NCI-H226 (cell line): ENCODE data around the gene CDHR5.
"Not testable (repeated sequence)": the region's sequence is repeated elsewhere in the genome, so short reads cannot be mapped to it uniquely, and the experiment has no call there.

ENCODE experiments used
- DNase-seq: peaks from one replicate; pipeline ENCODE4 v3.0.0-alpha.2; 2015

Gene CDHR5

DNA sequence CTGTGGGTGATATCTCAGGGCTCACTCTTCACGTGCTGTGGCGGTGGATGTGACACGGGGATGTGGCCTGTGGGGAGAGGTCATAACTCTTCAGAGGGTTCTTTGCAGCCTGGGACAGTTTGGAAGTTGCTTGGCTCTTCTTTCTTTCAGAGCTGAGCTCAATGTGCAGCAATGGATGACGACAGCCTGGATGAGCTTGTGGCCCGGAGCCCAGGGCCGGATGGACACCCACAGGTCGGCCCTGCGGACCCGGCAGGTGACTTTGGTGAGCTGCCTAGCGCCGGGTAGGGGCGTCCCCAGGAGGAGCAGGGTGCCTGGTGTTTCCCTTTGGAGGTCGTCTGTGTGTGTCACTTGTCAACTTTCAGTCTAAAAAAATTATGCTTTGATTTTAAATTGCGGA, 43.4 kb downstream of the CDHR5 start:
- DNase-seq = no peak

DNA sequence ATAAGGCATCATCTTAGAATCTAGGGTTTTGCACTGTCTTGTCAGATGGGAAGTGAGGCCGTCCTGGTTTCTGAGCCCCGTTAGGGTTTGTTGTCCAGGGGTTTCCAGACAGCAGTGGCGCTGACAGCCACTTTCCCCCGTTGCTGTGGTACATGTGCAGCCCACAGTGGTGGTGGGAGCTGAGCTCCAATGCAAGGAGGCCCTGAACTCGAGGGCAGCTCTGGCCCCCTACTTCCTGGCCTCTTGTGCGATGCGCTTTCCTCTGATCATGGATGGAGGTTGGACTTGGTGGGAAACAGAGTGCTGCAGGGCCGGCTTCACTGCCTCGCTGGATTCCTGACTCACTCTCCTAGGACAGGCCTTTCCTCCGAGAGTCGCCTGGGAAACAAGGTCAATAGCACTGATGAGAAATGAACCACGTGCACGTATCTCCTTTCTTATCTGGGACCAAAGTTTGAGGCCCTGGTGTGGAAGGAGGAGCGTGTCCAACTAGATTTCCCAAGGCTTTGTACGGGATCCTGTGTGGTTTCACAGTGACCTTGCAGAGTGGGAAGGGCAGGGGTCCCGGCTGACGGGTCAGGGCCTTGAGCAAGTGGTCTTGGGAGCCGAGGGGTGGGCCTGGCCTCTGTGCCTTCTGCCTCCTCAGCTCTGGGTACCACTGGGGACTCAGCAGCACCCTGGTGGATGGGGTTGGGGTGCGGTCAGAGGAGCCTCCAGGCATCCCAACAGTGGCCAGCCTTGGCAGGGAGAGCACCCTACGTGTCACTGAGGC, 44.7 kb downstream of the CDHR5 start:
- no peak for DNase-seq

DNA sequence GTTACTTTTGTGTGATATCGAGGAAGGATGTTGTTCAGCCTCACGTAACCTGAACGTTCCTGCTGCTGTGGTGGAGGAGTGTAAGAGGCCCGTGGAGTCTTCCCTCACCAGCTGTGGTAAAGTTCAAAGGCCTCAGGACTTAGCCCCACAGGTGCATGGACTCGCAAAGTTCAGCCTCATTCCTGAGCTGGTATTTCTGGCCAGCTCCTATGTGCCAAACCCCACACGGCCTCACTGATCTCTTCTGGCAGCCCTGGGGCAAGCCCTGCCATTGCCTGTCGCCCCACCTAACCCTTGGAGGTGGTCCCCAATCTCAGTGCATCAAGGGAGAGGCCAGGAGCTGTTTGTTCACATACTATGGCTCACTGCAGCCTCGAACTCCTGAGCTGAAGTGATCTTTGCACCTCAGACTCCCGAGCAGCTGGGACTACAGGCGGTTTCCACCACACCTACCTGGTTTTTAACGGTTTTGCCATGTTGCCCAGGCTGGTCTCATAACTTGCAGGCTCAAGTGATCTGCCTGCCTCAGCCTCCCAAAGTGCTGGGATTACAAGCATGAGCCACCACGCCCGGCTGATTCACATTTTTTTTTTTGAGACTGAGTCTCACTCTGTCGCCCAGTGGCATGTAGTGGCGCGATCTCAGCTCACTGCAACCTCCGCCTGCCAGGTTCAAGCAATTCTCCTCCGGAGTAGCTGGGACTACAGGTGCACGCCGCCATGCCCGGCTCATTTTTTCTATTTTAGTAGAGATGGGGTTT, 46.3 kb downstream of the CDHR5 start:
- no peak for DNase-seq

DNA sequence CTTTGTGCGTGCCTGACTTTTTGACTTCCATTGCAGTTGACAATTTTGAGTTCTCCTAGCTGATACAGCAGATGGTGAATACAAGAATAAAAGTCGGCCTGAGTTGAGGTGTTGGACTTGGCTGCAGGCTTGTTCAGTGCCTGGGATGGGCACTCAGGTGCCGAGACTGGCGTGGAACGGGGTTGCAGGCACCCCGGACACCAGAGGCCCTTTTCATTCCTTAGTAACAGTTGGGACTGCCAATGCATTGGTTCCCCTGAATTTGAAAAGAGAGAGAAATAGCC, 47.2 kb downstream of the CDHR5 start:
- DNase-seq = no peak

DNA sequence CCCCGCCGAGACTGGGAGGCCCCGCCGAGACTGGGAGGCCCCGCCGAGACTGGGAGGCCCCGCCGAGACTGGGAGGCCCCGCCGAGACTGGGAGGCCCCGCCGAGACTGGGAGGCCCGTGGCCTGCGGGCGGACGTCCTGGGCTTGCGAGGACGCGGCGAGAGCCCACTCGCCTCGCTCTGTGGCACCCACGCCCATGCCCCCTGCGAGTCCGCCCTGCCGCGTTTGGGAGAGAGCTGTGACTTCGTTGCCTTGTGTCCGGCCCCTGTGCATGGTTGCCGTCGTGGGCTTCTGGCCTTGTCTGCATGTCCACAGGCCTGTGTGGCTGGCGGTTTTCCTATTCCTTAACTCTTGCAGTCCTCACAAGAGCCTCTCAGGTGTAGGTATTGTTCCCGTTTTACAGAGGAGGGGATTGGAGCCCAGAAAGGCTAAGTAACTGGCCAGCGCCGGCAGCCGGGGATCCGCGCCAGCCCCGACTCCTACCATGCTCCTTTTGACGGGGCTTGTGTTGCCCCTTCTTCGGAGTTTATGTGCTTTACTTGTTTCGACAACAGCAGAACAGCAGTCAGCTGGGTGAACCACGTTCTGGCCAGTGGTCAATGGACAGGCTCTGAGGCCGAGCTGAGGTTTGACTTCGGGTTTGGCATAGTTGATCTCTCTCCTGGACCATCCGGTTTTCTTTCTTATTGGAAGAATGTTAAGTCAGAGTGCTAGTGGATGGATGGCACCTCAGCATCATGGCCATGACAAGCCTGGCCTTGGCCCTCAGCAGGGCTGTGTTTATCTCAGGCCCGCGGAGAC, 47.7 kb downstream of the CDHR5 start:
- no peak for DNase-seq

DNA sequence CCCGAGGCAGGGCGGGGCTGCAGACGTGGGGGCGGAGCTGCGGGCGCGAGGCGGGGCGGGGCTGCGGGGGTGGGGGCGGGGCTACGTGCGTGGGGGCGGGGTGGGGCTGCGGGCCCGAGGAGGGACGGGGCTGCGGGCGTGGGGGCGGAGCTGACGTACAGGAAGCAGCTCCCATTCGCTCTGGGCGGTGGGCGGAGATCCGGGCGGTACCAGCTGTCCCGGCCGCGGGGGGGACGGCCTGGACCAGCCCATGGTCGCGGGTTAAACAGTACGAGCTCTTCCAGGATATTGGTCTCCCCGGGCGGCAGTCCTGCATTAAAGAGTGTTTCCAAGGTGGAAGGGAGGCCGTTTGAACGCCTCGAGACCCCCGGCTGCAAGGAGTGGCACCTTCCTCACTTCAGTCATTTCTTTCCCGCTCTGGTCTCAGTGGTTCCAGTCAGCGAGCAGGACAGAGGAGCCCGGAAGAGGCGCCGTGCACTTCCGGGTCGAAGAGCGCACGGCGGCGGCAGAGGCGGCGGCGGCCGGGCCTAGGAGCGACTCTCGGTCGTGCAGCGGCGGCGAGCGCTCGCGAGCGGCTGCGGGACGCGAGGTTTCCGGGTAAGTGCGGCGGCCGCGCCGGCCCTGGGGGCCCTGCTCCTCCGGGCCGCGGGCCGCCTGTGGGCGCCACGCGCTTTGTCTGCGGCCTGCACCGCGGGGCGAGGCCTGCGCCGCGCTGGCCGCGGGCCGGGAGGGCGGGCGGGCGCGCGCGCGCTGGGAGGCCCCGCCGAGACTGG, 48.6 kb downstream of the CDHR5 start, which contains the start of gene PHRF1:
Gene PHRF1, plus strand, starts transcription at position 475 of the 773 bp plus-strand sequence. CDS start 5,043 bp downstream, outside the sequence.
- peak; percentile 88 for DNase-seq

DNA sequence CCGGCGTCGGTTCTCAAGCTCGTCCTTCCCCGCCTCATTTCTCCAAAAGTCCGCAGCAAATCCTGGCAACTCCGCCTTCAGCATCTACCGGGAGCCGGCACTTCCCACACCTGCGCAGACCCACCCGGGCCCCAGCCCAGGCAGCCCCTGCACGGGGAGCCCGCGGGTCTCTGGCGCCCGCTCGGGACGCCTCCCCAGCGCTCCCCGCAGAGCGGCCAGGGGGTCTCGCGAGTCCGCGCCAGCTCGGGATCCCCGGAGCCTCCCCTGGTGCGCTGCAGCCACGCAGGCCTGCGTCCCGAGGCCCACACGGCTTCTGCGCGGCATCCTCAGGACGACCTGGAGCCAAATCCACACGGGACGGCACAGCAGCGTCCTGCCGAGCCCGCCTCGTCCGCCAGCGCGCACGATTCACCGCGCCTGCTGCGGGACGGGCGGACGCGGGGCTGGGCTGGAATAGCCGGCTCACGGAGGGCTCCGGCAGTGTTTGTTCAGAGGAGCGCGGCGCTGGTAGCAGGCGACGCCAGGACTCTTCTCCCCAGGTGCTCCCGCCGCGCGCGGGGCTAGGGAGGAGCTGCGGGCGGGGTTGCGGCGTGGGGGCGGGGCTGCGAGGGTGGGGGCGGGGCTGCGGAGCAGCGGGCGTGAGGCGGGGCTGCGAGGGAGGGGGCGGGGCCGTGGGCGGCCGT, 49.3 kb downstream of the CDHR5 start:
- DNase-seq = peak; percentile 39

DNA sequence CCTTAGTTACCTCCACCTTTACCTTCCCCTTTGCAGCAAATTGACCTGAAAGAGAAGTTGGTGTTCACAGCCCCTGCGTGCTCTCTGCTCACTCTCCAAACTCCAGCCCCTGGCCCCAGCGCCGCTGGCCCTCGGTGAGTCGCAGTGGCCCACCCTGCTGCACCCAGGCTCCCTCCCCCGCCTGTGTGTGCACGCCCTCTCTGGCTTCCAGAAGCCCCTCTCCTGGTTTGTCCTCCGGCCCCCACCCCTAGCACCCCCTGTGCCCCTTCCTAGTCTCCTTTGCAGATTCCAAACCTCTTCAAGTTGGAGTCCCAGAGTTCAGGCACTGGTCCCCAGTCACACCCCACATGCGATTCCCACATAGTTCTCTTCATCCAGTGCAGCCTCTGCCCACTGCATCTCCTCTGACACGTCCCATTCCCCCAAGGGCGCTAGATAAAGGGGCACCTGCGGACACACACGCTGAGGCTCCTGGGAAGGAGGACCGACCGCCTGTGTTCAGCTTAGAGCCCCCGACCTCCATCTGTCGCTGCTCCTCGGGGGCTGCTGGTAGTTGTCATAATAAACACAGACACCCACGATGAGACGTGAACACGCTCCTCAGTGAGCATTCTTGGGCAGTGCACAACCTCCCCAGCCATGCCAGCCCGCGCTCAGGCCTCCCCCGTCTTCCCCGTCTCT, 50.0 kb downstream of the CDHR5 start:
- DNase-seq = no peak

DNA sequence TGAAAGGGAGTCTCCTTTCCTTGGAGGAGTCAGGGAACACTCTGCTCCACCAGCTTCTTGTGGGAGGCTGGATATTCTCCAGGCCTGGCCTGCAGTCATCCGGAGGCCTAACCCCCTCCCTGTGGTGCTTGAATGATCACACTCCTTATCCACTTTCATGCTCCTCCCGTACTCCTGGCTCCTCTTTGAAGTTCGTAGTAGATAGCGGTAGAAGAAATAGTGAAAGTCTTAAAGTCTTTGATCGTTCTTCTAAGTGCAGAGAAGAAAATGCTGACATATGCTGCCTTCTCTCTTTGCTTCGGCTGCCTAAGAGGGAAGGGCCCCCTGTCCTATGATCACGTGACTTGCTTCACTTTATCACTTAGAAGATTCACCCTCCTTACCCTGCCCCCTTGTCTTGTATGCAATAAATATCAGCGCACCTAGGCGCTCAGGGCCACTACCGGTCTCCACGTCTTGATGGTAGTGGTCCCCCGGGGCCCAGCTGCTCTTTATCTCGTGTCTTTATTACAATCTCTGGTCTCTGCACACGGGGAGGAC, 50.7 kb downstream of the CDHR5 start:
- DNase-seq = not testable (repeated sequence)

DNA sequence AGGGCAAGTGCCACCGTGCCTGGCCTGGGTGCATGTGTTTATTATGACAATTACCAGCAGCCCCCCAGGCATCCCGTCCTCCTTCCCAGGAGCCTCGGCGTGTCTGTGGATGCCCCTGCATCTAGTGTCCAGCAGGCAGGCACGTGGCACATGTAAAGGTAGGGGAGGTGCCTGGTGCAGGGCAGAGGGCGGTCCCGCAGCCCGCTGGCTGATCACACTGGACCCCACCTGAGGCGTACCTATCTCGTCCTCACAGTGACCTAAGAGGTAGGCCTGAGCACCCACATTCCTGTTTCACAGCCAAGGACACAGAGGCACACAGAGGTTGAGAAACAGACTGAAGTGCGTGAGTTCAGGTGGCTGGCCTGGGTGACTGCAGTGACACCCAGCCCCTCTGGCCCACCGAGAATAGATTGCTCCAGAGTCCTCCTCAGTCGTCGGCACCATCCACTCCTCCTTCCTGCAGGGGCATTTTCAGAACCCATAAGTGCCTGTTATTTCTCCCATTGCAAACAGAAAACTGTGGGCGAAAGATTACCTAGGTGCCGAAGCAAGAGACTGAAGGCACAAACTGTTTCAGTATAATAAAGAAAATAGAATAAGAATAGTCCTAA, 51.5 kb downstream of the CDHR5 start:
- DNase-seq = no peak

DNA sequence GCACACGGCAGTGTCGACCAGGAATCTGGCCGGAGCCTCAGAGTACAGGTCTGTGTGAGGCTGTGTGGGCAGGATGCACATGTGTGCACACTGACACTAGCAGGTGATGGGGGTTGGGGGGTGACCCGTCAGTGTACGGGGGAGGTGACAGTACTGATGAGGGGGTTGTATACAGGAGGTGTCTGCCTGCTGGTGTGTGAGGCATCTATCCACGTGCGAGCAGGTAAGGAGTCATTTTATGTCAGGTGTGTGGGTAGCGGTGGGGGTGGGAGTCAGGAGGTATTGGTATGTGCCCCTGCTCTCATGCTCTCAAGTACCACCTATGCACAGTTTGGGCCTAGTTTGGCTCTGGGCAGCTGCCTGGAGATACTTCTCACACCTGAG, 53.0 kb downstream of the CDHR5 start:
- no peak for DNase-seq

DNA sequence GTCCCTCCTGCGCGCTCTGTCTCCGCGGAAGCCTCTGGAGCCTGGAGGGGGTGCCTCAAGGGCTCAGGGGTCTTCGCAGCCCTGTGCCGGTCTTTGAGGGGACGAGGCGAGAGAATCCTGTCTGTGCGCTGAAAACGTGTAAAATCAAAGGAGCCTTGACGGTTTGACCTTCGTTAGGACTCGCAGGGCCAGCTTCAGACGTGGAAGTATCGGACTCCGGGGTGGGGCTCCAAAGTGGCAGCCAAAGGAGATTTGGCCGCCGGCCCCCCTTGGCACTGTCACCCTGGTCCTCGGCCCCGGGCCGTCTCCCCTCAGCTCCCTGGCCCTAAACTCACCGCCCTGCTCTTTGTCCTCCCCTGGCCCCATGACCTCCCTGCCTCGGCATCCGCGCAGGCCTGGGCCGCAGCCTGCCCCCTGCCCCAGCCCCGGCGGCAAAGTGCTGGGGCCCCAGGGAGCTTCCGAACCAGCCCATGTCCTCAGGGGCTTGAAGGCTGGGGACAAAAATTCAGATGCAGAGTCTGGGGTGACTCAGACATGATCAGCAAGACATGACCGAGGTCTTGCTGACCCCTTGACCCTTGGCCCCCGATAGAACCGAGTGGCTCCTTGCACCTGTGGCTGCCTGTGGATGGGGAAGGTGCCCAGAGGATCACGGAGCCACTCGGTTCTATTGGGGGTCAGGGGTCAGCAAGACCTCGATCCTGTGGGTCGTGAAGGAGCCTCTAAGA, 55.4 kb downstream of the CDHR5 start:
- DNase-seq = no peak

DNA sequence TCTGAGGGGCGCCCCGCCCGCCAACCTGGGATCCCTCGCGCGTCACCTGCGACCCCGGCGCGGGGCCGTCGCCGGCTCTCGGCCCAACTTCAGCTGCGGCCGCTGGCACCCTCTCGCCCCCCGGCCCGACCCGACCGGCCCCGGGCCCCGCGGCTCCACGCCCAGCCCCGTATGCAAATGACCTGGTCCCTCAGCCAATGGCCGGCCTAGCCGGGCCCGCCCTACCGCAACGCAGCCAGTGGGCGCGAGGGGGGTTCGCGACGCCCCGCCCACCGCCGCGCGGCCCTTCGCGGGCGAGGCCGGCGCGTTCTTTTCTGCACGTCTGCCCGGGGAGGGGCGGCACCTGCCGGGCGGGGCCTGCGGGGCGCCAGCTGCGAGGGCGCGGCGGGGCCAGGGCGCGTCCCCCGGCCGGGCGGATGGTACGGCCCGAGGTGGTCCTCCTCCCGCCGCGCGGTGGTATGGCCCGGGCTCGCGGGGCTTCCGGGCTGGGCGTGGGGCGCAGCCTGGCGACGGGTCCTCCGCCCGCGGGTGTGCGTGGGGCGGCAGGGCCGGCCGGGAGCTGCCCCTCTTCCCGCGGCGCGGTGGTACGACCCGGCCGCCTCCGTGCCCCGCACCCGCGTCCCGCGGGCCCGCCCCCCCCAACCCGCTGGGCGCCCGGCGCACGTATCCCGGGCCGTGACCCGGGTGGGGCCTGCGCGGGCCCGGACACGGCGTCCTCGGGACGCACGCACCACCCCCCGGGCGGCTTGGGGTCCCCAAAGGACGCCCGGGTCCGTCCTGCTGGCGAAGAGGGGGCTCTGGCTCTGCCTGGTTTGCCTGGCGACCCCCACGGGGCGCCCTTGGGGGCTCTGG, 56.2 kb downstream of the CDHR5 start:
- DNase-seq = peak; percentile 92

DNA sequence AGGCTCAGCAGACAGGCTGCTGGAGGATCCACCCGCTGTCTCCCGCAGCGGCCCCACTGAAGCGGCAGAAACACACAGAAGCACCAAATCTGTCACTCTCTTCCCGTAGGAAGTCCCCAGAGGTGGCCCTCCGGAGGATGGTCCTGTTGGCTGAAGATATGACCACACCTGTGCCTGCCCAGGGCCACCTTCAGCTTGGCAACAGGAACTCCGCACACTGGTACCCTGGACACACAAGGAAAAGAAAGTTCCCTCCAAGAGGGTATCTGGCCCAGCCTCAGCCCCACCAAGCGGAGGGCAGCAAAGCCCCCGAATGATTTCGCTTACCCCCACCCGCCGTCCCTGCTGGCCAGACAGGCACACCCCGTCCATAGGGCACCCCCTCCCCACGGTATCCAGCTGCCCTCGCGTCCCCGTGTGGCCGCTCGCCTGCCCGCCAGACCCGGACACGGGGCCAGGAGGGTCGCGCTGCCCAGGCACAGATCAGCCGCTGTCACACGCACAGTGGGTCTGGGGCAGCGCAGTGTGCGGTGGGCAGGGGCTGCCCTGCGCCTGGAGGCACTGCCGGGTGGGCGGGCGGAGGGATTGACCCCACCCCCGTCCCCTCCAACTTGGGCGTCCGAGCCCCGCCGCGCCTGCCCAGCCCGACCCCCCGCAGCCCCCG, 57.0 kb downstream of the CDHR5 start:
- peak; percentile 0 for DNase-seq

DNA sequence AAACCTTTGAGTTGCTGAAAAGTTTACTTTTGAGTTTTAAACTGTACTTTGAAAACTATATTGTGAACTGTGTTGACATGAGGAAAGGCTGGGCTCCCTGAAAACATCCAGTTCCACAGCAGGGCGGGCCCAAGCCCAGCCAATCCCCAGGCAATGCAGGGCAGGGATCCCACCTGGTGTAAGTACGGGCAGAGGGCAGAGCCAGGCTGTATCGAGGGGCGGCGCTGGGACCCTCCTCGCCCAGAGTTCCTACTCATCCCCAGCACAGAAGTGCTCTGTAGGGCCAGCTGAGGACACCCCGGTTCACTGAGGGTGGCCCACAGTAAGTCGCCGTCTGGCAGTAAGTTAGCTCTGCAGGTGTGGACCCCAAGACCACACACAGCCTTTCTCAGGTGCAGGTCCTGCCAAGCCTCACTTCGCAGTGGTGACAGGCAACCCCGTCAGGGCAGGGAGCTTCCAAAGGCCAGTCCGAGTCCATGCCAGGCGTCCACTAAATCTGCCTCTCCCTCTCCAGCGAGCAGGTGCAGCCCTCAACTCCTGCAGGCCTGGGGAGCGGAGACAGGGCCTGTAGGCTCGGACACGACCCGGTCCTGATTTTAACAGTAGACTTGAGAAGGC, 57.6 kb downstream of the CDHR5 start:
- peak; percentile 1 for DNase-seq
